ENCODE data around the gene PXT1. TPM values are rescaled to one million over a fixed set of nuclear protein-coding genes. Genes with fewer than 3 reads are reported as not detected.
A peak's percentile ranks its signal among the peaks of the same experiment; 100 is the strongest.

The PXT1 gene
- total and polyA plus RNA-seq, 9 of the 15 experiments (the other 6 are each of a cell fraction or from before 2014, with no cell fraction given), result 0.09 to 0.11 (median 0.10) TPM; not detected in 5

DNA sequence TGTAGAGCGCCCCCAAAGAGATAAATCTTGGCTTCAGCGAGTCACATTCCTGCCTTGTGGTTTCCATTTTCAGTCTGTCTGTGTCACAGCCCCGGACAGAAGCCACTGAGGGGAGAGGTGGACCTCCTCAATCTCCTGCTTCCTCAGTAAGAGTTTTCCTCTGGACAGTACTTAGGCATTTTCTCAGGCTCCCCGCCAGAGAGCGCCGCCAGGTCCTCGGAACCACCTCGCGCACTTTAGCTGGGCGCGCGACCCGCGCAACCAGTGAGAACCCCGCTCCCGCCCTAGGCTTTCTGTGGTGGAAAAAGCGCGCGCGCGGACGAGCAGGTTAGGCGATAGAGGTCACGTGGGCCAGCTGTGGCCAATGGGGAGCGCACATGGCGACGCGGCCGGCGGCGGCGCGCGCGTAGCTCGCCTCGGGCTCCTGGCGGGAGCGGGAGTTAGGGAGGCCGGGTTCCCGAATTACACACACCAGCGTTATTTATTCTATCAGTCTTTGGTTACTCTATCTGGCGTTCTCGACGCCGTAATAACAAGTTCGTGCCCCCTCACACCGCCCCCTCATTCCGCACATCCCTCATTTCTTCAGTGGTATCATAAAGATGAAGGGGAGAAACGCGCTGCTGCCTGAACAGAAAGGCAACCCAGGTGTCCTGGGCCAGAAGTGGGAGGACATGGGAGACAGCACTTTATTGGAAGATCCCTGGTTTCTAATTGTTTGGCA, 19.4 kb downstream of the PXT1 start (continued):
- TF ChIP-seq ZMIZ1 (IDR thresholded peaks at IDR 0.05; ENCODE audit: low read depth in 2 of 2, low read length in 2 of 2) (0 out of 4 replicates have a peak, but pooled peaks of 1 of the 2 experiments have one; percentile 24), SMARCA5 (IDR thresholded peaks at IDR 0.05) (no peak), BCLAF1 (IDR thresholded peaks at IDR 0.05; ENCODE audit: borderline replicate concordance in 1 of 2, control insufficient read depth in 1 of 2, low read depth in 2 of 2, low read length in 1 of 2) (0 out of 4 replicates have a peak, but pooled peaks of 1 of the 2 experiments have one; percentile 64), ZFP30 (CRISPR knock-in tag; IDR thresholded peaks at IDR 0.05; ENCODE audit: borderline replicate concordance) (no peak), SIRT6 (IDR thresholded peaks at IDR 0.05; ENCODE audit: low read depth, low read length) (no peak), ATF1 (CRISPR knock-in tag; IDR thresholded peaks at IDR 0.05) (no peak), ATF1 (tag; IDR thresholded peaks at IDR 0.05) (peak; percentile 90)
- TF ChIP-seq, protein P1, sequence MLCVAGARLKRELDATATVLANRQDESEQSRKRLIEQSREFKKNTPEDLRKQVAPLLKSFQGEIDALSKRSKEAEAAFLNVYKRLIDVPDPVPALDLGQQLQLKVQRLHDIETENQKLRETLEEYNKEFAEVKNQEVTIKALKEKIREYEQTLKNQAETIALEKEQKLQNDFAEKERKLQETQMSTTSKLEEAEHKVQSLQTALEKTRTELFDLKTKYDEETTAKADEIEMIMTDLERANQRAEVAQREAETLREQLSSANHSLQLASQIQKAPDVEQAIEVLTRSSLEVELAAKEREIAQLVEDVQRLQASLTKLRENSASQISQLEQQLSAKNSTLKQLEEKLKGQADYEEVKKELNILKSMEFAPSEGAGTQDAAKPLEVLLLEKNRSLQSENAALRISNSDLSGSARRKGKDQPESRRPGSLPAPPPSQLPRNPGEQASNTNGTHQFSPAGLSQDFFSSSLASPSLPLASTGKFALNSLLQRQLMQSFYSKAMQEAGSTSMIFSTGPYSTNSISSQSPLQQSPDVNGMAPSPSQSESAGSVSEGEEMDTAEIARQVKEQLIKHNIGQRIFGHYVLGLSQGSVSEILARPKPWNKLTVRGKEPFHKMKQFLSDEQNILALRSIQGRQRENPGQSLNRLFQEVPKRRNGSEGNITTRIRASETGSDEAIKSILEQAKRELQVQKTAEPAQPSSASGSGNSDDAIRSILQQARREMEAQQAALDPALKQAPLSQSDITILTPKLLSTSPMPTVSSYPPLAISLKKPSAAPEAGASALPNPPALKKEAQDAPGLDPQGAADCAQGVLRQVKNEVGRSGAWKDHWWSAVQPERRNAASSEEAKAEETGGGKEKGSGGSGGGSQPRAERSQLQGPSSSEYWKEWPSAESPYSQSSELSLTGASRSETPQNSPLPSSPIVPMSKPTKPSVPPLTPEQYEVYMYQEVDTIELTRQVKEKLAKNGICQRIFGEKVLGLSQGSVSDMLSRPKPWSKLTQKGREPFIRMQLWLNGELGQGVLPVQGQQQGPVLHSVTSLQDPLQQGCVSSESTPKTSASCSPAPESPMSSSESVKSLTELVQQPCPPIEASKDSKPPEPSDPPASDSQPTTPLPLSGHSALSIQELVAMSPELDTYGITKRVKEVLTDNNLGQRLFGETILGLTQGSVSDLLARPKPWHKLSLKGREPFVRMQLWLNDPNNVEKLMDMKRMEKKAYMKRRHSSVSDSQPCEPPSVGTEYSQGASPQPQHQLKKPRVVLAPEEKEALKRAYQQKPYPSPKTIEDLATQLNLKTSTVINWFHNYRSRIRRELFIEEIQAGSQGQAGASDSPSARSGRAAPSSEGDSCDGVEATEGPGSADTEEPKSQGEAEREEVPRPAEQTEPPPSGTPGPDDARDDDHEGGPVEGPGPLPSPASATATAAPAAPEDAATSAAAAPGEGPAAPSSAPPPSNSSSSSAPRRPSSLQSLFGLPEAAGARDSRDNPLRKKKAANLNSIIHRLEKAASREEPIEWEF (CRISPR knock-in tag; IDR thresholded peaks at IDR 0.05), result peak; percentile 54; the same call in 1 of the 2 replicates
